ENCODE measurements around the gene TSFM.

Gene TSFM

DNA sequence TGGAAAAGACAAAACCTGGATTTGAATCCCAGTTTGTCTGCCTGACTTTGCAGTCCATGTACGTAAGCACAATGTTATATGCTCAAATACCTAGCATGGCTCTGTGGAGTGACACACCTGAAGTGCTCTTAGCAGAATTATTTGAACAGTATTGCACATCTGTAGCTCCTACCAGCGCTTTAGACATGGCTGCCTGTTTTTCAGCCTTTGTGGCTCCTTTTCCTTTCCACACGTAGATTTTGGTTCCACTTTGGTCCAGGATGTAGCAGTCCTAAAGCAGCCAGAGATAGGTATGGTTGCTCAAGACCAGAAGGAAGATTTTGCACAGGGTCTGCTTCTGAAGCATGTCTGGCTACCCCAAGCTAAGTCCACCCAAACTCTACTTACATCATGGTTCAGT lies 26.8 kb downstream of the TSFM start:
- TF ChIP-seq, protein P1, sequence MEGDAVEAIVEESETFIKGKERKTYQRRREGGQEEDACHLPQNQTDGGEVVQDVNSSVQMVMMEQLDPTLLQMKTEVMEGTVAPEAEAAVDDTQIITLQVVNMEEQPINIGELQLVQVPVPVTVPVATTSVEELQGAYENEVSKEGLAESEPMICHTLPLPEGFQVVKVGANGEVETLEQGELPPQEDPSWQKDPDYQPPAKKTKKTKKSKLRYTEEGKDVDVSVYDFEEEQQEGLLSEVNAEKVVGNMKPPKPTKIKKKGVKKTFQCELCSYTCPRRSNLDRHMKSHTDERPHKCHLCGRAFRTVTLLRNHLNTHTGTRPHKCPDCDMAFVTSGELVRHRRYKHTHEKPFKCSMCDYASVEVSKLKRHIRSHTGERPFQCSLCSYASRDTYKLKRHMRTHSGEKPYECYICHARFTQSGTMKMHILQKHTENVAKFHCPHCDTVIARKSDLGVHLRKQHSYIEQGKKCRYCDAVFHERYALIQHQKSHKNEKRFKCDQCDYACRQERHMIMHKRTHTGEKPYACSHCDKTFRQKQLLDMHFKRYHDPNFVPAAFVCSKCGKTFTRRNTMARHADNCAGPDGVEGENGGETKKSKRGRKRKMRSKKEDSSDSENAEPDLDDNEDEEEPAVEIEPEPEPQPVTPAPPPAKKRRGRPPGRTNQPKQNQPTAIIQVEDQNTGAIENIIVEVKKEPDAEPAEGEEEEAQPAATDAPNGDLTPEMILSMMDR (IDR thresholded peaks at IDR 0.05), result no peak

DNA sequence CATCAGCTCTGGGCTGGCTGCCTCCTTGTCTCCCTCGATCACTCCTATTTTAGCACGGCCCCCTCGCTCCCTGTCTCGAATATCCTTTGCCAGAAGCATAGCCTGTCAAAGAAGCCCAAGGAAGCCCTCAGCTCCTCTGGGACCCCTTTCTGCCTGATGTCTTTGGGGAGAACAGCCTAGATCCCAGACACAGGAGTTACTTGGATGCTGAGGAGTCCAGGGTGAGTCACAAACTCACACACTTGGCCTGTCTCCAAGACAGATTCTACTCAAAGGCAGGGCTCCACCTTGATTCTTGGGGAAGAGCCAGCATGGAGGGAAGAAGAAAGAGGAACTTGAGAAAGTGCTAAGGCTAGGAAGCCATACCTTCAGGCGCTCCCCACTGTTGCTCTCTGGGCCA lies 27.9 kb downstream of the TSFM start:
- TF ChIP-seq, protein P1 (IDR thresholded peaks at IDR 0.05), result no peak

GRCh38 chr12:57811028-57811755 lies 28.6 kb downstream of the TSFM start:
- TF ChIP-seq, protein P1 (IDR thresholded peaks at IDR 0.05), result no peak

DNA sequence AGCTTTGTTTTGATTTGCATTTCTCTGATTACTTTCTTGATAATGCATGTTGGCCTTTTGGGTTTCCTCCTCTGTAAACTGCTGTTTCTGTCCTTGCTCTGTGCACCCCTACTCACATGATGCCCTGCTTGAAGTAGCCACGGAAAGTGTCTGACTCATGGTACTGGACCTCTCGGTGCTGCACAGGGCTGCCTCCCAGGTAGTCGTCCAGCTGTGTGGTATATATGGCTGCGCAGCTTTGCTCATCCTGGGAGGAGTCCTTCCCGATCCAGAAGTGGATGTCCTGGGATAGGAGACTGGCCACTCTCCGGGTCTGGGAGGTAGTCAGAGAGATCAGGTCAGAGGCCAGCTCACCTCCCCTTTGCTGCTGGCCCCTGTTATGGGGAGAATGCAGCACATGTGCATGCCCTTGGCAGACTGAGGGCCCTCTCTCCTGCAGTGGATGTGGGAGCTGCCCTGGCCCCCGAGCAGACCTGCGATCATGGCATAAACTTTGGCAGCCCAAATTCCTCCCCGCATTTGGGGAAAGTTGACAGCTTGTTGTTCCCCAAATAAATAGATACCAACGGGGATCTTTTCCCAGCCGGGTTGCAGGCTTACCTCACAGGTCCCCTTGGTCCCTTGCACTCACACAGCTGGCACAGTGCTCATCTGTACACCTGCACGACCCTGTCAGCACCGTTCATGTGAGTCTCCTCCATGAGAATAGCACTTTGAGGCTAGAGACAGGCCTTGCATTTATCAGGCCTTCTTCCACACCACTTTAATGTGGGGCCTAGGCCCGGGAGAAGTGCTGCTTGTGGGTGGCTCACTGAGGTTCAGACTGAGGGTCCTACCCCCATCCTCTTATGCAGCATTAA lies 30.8 kb downstream of the TSFM start:
- TF ChIP-seq, protein P1 (IDR thresholded peaks at IDR 0.05), result no peak

DNA sequence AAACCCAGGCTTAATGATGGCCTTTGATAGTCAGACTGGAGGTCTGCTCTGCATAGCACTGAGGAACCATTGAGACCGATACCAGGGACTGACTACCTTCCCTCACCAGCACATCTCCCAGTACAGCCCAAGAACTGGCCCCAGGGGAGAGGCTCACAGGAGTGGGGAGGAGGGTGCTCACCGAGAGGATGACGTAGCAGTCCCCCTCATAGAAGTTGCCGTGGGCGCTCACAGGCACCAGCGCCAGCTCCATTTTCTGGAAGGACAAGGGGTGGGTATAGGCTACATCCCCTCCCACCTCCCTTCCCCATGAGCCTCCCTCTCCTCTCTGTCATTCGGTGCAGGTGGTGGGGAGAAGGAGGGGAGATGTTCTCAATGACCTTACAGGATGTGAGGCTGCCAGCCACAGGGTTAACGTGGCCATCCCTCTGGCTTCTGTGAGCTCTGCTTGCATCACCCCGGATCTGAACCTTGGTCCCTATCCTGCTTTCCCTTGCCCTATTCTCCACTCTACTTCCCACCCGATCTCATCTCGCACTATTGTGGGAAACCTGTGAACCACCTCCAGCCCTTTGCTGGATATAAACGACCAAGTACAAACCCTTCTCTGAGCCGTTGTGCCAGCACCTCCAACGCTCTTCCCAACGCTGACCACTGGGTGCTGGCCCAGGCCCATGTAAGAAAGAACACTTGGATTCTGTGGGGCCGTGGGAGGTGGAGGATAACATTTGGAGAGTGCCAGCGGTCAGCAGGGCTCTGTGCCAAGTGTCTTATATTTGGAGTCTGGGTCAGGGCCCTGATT lies 31.6 kb downstream of the TSFM start:
- TF ChIP-seq, protein P1 (IDR thresholded peaks at IDR 0.05), result no peak

GRCh38 chr12:57815177-57816000 lies 32.8 kb downstream of the TSFM start:
- TF ChIP-seq, protein P1 (IDR thresholded peaks at IDR 0.05), result no peak

Data from LNCAP (cell line).